K562 (cell line): ENCODE results near the gene CCDC184. TPM values are rescaled to one million over a fixed set of nuclear protein-coding genes. Genes with fewer than 3 reads are reported as not detected.

ENCODE experiments used
- CBFA2T3 ChIP-seq: fragments of 450-650 bp; IDR thresholded peaks from 2 replicates; pipeline ENCODE4 v1.6.1; 2017
- CBX1 ChIP-seq: sonication (generic); IDR thresholded peaks from 2 replicates; pipeline ENCODE4 v1.6.1; 2016; ENCODE audit warnings: antibody characterized with exemption, low read depth, mild to moderate bottlenecking
- CCNT2 ChIP-seq: IDR thresholded peaks from 2 replicates; pipeline ENCODE4 v1.6.1; 2011; ENCODE audit warnings: borderline replicate concordance, low read depth, mild to moderate bottlenecking, moderate library complexity, mixed read lengths, low read length; ENCODE audit not compliant: insufficient read length; ENCODE audit errors: extremely low read depth
- CTCF ChIP-seq, 3 experiments: IDR thresholded peaks in 2 of 3; conservative IDR thresholded peaks in 1 of 3; 2 replicates each; pipeline ENCODE4 v1.5.1; 2011 to 2012; ENCODE audit warnings: low read length in 3 of 3, mild to moderate bottlenecking in 3 of 3, control low read depth in 2 of 3, improper control_type of control experiment in 1 of 3, inconsistent platforms in 1 of 3, low read depth in 1 of 3, mixed read lengths in 1 of 3, moderate library complexity in 1 of 3; ENCODE audit not compliant: insufficient read depth in 2 of 3
- CXXC5 ChIP-seq: fragments of 250-450 bp; sonication (Bioruptor Pico); IDR thresholded peaks from 2 replicates; pipeline ENCODE4 v1.8.0; 2022; ENCODE audit warnings: inconsistent platforms, mild to moderate bottlenecking, moderate library complexity
- E2F5 ChIP-seq: sonication (generic); formaldehyde crosslinking; IDR thresholded peaks from 2 replicates; pipeline ENCODE4 v1.8.0; 2022; ENCODE audit warnings: mild to moderate bottlenecking, missing genetic modification reagents
- FOS ChIP-seq: IDR thresholded peaks from 3 replicates; pipeline ENCODE4 v1.6.1; 2011; ENCODE audit not compliant: insufficient read length; ENCODE audit errors: extremely low read depth
- GABPA ChIP-seq: fragments of 200-800 bp; sonication (Bioruptor generic); conservative IDR thresholded peaks from 2 replicates; pipeline ENCODE4 v1.6.1; 2016; ENCODE audit warnings: low read depth, missing genetic modification characterization, missing compliant biosample characterization
- HDAC2 ChIP-seq: fragments of 450-650 bp; IDR thresholded peaks from 2 replicates; pipeline ENCODE4 v1.6.1; 2016; ENCODE audit warnings: mild to moderate bottlenecking
- HNRNPUL1 ChIP-seq: fragments of 200-400 bp; formaldehyde crosslinking; IDR thresholded peaks from 2 replicates; pipeline ENCODE4 v1.6.1; 2017; ENCODE audit warnings: low read length
- MEF2D ChIP-seq: conservative IDR thresholded peaks from 2 replicates; pipeline ENCODE4 v1.6.1; 2016; ENCODE audit warnings: low read depth, missing genetic modification characterization, missing compliant biosample characterization
- MYC ChIP-seq, 2 experiments: fragments of 250-450 bp in 1 of 2; sonication (Bioruptor Pico) in 1 of 2; IDR thresholded peaks; 2 replicates each; pipeline versions ENCODE4 v1.5.1 to v1.6.1; 2012 to 2021; ENCODE audit warnings: low read depth in 2 of 2, borderline replicate concordance in 1 of 2, improper control_type of control experiment in 1 of 2, low read length in 1 of 2, mild to moderate bottlenecking in 1 of 2, moderate library complexity in 1 of 2
- NEUROD1 ChIP-seq: fragments of 150-350 bp; IDR thresholded peaks from 2 replicates; pipeline ENCODE4 v1.6.1; 2014; ENCODE audit warnings: borderline replicate concordance, low read length, low read depth; ENCODE audit not compliant: partially characterized antibody
- NFE2 ChIP-seq: IDR thresholded peaks from 2 replicates; pipeline ENCODE4 v1.6.1; 2014; ENCODE audit warnings: antibody characterized with exemption, low read depth
- PML ChIP-seq: IDR thresholded peaks from 2 replicates; pipeline ENCODE4 v1.6.1; 2012; ENCODE audit warnings: low read length, inconsistent platforms
- PYGO2 ChIP-seq: fragments of 450-650 bp; IDR thresholded peaks from 2 replicates; pipeline ENCODE4 v1.6.1; 2016; ENCODE audit warnings: mild to moderate bottlenecking, missing genetic modification characterization, moderate library complexity, missing compliant biosample characterization
- RBBP5 ChIP-seq: fragments of 200-600 bp; sonication (generic); IDR thresholded peaks from 2 replicates; pipeline ENCODE4 v1.6.1; 2012; ENCODE audit warnings: borderline replicate concordance, mild to moderate bottlenecking, low read length, control low read depth, inconsistent platforms; ENCODE audit not compliant: insufficient read depth, poor library complexity, severe bottlenecking
- STAG1 ChIP-seq: sonication (generic); formaldehyde crosslinking; IDR thresholded peaks from 2 replicates; pipeline ENCODE4 v1.5.0; 2020; ENCODE audit warnings: missing genetic modification reagents, borderline replicate concordance
- TAF9B ChIP-seq: fragments of 450-650 bp; IDR thresholded peaks from 2 replicates; pipeline ENCODE4 v1.6.1; 2018; ENCODE audit warnings: mild to moderate bottlenecking; ENCODE audit not compliant: partially characterized antibody
- TEAD4 ChIP-seq, 2 experiments: sonication (generic) in 1 of 2; formaldehyde crosslinking in 1 of 2; IDR thresholded peaks; 2 replicates each; pipeline versions ENCODE4 v1.6.1 to v1.8.0; 2012 to 2022; ENCODE audit warnings: borderline replicate concordance in 1 of 2, inconsistent platforms in 1 of 2, low read length in 1 of 2, mild to moderate bottlenecking in 1 of 2, missing genetic modification reagents in 1 of 2
- ZBTB33 ChIP-seq: sonication (generic); formaldehyde crosslinking; IDR thresholded peaks from 2 replicates; pipeline ENCODE4 v1.8.1; 2023; ENCODE audit warnings: mild to moderate bottlenecking, missing genetic modification reagents
- ZFX ChIP-seq: sonication (generic); formaldehyde crosslinking; IDR thresholded peaks from 2 replicates; pipeline ENCODE4 v1.8.0; 2022; ENCODE audit warnings: mild to moderate bottlenecking, missing genetic modification reagents, moderate library complexity
- polyA plus RNA-seq, 8 experiments: library from polyadenylated mRNA; depleted of rRNA in 4 of 8; stranded (reverse) in 5 of 8; unstranded in 3 of 8; fragments of >200 nt; fragmentation: Nextera tagmentation in 2 of 8; fragmentation: Illumina TruSeq in 1 of 8; extraction: Ambion mirVana in 2 of 8; extraction: Trizol in 1 of 8; gene quantifications; 2 replicates each; pipeline versions ENCODE4 v1.2.1 to v1.2.3, GENCODE V29; 2011 to 2014; ENCODE audit warnings: inconsistent platforms in 1 of 8, missing spikeins in 1 of 8
- total RNA-seq, 7 experiments: library from RNA; depleted of rRNA in 6 of 7; stranded (reverse); fragments of >200 nt in 6 of 7; fragmentation: Illumina TruSeq in 2 of 7; extraction: Trizol in 2 of 7; gene quantifications; 2 replicates each; pipeline versions ENCODE4 v1.2.1 to v1.2.3, GENCODE V29; 2011 to 2021; ENCODE audit warnings: low replicate concordance in 1 of 7

CCDC184 gene
- total and polyA plus RNA-seq, 9 of the 15 experiments (the other 6 are each of a cell fraction or from before 2014, with no cell fraction given), result 0.09 TPM; not detected in 8

- peak; percentile 33 for TF ChIP-seq NEUROD1
- TF ChIP-seq STAG1 (CRISPR knock-in tag), result 0 out of 2 replicates have a peak, but pooled peaks have one; percentile 5
- peak; percentile 92 for TF ChIP-seq CXXC5 (CRISPR knock-in tag)
- TF ChIP-seq PYGO2 (tag), result no peak; the same call in 1 of the 2 replicates
- TF ChIP-seq HNRNPUL1, result no peak
- TF ChIP-seq RBBP5, result peak; percentile 70
- TF ChIP-seq GABPA (tag), result 0 out of 2 replicates have a peak, but pooled peaks have one; percentile 32
- peak; percentile 98 for TF ChIP-seq ZFX (CRISPR knock-in tag)
- TF ChIP-seq MYC (IDR thresholded peaks at IDR 0.05; ENCODE audit: low read depth, low read length), result no peak
- peak; percentile 40; the same call in 1 of the 2 replicates for TF ChIP-seq MYC (CRISPR knock-in tag; IDR thresholded peaks at IDR 0.05; ENCODE audit: borderline replicate concordance, low read depth)
- peak; percentile 86 for TF ChIP-seq CBX1
- TF ChIP-seq CBFA2T3, result no peak
- TF ChIP-seq NFE2, result no peak
- peak; percentile 22; the same call in 1 of the 2 replicates for TF ChIP-seq TEAD4 (IDR thresholded peaks at IDR 0.05; ENCODE audit: low read length)
- TF ChIP-seq TEAD4 (CRISPR knock-in tag; IDR thresholded peaks at IDR 0.05; ENCODE audit: borderline replicate concordance), result no peak
- peak; percentile 28 for TF ChIP-seq CCNT2
- TF ChIP-seq E2F5 (CRISPR knock-in tag), result 0 out of 2 replicates have a peak, but pooled peaks have one; percentile 44
- TF ChIP-seq MEF2D, result peak; percentile 60; the same call in 1 of the 2 replicates
- peak; percentile 49 for TF ChIP-seq FOS
- TF ChIP-seq CTCF (IDR thresholded peaks at IDR 0.05 in 2 of 3, conservative IDR thresholded peaks at IDR 0.05 in 1 of 3; ENCODE audit: insufficient read depth in 2 of 3, low read depth in 1 of 3, low read length in 3 of 3), result peak in 2 of 3 experiments; percentile 0 to 18; a peak in 2 of 6 replicates
- TF ChIP-seq PML, result peak; percentile 77
- peak; percentile 87 for TF ChIP-seq TAF9B
- 0 out of 2 replicates have a peak, but pooled peaks have one; percentile 12 for TF ChIP-seq ZBTB33
- TF ChIP-seq HDAC2, result 0 out of 2 replicates have a peak, but pooled peaks have one; percentile 19
These were observed 14.7 kb downstream of the CCDC184 start (continued) for GRCh38 chr12:48197971-48198671.
